Activated gamma-delta T cell treated with anti-CD3 and anti-CD28 coated beads, Interleukin-2, amount 50 U/mL, for 16 hours (primary cell): ENCODE results near the gene SLC6A4.
"Not testable (repeated sequence)": the region's sequence is repeated elsewhere in the genome, so short reads cannot be mapped to it uniquely, and the experiment has no call there.

ENCODE experiments used
- DNase-seq: peaks from one replicate; pipeline ENCODE4 v3.0.0-alpha.2; 2020; ENCODE audit warnings: low read depth

SLC6A4 gene

GRCh38 chr17:30172560-30172959 is 62.9 kb downstream of the SLC6A4 start:
- no peak for DNase-seq

GRCh38 chr17:30170415-30170987 is 65.0 kb downstream of the SLC6A4 start:
- no peak for DNase-seq

- no peak for DNase-seq
Measured at GRCh38 chr17:30165960-30166359, 69.5 kb downstream of the SLC6A4 start.

- DNase-seq = no peak
Measured at GRCh38 chr17:30165147-30165546, 70.3 kb downstream of the SLC6A4 start.

GRCh38 chr17:30164531-30164930 is 71.0 kb downstream of the SLC6A4 start:
- DNase-seq = no peak

- DNase-seq = no peak
Measured at GRCh38 chr17:30161601-30162000, 73.9 kb downstream of the SLC6A4 start.

- DNase-seq = no peak
Measured at GRCh38 chr17:30160419-30161172, 74.9 kb downstream of the SLC6A4 start.

- DNase-seq = no peak
Measured at GRCh38 chr17:30158896-30159625, 76.4 kb downstream of the SLC6A4 start.

GRCh38 chr17:30155389-30155788 is 80.1 kb downstream of the SLC6A4 start:
- DNase-seq = no peak

GRCh38 chr17:30153463-30153862 is 82.0 kb downstream of the SLC6A4 start:
- no peak for DNase-seq

GRCh38 chr17:30151471-30151870 is 84.0 kb downstream of the SLC6A4 start:
- DNase-seq = no peak

- no peak for DNase-seq
Measured at GRCh38 chr17:30148376-30148775, 87.1 kb downstream of the SLC6A4 start.

- DNase-seq = not testable (repeated sequence)
Measured at GRCh38 chr17:30147860-30148259, 87.6 kb downstream of the SLC6A4 start.
